GM13977 (cell line): ENCODE data around the gene ATAD3B.
"Not testable (repeated sequence)": the region's sequence is repeated elsewhere in the genome, so short reads cannot be mapped to it uniquely, and the experiment has no call there.

ENCODE experiments used
- DNase-seq: peaks from one replicate; pipeline ENCODE4 v3.0.0; 2012; ENCODE audit warnings: low spot score
- in situ Hi-C: fragments of 300-500 bp; cut with MboI; formaldehyde crosslinking; loops from one replicate; pipeline ENCODE4 v1.12.0; 2022; ENCODE audit warnings: low sequenced_read_pairs, low pct_unique_long_range_greater_than_20kb, mixed read lengths, inconsistent platforms; ENCODE audit not compliant: unreplicated experiment
- TF ChIP-seq, protein P1 (sequence below): IDR thresholded peaks from 2 replicates; pipeline ENCODE4 v1.5.1; 2012; ENCODE audit warnings: mild to moderate bottlenecking, control low read depth; ENCODE audit not compliant: insufficient read depth; ENCODE audit errors: extremely low read depth, missing control alignments

The ATAD3B gene

DNA sequence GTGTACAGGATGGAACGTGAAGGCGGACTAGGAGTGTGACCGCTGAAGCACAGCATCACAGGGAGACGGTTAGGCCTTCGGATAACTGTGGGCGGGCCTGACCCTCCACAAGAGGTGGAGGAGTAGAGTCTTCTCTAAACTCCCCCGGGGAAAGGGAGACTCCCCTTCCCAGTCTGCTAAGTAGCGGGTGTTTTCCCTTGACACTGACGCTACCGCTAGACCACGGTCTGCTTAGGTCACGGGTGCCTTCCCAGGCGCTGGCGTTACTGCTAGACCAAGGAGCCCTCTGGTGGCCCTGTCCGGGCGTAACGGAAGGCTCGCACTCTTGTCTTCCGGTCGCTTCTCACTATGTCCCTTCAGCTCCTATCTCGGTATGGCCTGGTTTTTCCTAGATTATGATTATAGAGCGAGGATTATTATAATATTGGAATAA lies 33.8 kb downstream of the ATAD3B start:
- in situ Hi-C loops, DNase-seq: not testable (repeated sequence)
- TF ChIP-seq, protein P1, sequence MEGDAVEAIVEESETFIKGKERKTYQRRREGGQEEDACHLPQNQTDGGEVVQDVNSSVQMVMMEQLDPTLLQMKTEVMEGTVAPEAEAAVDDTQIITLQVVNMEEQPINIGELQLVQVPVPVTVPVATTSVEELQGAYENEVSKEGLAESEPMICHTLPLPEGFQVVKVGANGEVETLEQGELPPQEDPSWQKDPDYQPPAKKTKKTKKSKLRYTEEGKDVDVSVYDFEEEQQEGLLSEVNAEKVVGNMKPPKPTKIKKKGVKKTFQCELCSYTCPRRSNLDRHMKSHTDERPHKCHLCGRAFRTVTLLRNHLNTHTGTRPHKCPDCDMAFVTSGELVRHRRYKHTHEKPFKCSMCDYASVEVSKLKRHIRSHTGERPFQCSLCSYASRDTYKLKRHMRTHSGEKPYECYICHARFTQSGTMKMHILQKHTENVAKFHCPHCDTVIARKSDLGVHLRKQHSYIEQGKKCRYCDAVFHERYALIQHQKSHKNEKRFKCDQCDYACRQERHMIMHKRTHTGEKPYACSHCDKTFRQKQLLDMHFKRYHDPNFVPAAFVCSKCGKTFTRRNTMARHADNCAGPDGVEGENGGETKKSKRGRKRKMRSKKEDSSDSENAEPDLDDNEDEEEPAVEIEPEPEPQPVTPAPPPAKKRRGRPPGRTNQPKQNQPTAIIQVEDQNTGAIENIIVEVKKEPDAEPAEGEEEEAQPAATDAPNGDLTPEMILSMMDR, result peak; percentile 36

DNA sequence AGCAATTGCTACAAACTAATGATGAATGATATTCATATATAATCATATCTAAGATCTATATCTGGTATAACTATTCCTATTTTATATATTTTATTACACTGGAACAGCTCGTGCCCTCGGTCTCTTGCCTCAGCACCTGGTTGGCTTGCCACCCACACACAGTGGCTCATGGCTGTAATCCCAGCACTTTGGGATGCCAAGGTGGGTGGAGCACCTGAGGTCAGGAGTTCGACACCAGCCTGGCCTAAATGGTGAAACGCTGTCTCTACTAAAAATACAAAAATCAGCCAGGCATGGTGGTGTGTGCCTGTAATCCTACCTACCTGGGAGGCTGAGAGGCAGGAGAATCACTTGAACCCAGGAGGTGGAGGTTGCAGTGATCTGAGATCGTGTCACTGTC lies 34.2 kb downstream of the ATAD3B start:
- in situ Hi-C loops, DNase-seq: not testable (repeated sequence)

DNA sequence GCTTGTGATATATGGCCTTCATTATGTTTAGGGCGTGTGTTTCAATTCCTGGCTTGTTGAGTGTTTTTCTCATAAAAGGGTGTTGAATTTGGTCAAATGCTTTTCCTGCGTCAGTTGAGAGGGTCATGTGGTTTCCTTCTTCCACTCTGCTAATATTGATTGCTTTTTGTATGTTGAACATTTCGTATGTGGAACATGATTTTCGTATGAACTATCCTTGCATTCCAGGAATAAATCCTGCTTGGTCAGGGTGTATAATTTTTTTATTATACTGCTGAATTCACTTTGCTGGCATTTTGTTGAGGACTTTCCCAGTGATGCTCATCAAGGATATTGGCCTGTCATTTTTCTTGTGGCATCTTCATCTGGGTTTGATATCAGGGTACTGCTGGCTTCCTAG lies 35.7 kb downstream of the ATAD3B start:
- no peak for DNase-seq
- TF ChIP-seq, protein P1, result no peak
- in situ Hi-C loops, result no loop called here

DNA sequence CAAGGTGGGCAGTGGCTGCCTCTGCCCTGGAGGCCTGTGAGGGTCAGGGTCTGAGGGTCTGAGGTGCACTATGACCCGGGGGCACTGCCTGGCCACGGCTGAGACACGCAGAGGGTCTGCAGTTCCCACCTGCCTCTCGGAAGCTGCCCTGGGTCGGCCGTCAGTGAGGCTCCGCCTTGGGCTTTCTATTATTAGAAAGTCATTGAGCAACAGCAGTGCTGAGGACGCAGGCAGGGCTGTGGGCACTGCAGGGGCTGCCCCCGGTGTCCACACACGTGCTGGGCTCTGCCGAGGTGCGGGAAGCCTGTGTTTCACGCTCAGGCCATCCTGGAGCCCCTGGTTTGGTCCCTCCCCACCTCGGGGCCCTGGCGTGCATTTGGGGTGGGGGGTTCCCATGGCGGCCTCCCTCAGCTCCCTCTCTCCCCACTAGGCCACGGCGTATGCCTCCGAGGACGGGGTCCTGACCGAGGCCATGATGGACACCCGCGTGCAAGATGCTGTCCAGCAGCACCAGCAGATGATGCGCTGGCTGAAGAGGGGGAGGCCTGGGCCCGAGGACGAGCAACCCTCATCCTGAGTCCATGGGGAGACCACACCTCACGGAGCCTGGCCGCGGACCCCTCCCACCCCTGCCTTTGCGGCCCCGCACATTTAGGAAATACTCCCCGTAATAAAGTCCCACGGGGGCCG lies 37.4 kb downstream of the ATAD3B start:
- DNase-seq, in situ Hi-C loops: not testable (repeated sequence)

DNA sequence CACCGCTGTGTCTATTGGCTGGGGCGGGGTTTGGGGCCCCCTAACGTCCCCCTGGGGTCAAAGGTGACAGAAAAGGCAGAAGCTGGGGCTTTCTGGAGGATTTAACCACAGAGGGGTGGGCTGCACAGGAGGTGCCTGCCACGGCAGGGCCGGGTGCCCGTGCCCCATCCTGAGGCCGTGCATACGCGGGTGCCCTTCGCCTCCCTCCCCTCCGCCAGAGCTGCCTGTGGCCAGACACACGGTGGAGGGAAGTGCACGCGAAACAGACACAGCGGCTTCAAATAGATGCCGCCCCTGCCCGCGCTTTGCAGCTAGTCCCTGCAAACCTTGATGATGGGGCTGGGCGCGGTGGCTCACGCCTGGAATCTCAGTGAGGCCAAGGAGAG lies 37.9 kb downstream of the ATAD3B start:
- DNase-seq, in situ Hi-C loops: not testable (repeated sequence)

DNA sequence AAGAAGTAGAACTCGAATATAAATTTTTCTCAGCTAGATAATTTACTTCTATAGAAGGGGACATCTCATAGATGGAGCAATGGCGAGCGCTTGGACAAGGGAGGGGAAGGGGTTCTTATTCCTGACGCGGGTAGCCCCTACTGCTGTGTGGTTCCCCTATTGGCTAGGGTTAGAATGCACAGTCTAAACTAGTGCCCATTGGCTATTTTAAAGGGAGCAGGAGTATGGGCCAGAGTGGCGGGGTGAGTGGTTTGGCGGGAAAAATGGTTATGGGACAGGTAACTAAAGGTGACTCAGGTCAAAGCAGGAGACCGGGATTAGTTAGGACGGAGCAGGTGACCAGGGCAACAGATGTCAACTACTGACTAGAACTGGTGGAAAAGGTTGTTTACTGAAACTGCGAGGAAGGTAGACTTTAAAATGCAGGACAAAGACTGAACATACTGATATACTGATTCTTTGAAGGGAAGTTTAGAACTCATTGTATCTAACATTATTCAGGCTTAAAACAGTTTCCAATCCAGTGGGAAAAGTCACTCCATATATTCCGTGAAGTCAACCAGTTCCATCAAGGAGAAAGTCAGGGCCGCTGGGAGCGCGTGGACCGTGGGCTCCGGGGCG lies 39.5 kb downstream of the ATAD3B start:
- DNase-seq, result no peak
- in situ Hi-C loops, result no loop called here
- TF ChIP-seq, protein P1, result no peak

DNA sequence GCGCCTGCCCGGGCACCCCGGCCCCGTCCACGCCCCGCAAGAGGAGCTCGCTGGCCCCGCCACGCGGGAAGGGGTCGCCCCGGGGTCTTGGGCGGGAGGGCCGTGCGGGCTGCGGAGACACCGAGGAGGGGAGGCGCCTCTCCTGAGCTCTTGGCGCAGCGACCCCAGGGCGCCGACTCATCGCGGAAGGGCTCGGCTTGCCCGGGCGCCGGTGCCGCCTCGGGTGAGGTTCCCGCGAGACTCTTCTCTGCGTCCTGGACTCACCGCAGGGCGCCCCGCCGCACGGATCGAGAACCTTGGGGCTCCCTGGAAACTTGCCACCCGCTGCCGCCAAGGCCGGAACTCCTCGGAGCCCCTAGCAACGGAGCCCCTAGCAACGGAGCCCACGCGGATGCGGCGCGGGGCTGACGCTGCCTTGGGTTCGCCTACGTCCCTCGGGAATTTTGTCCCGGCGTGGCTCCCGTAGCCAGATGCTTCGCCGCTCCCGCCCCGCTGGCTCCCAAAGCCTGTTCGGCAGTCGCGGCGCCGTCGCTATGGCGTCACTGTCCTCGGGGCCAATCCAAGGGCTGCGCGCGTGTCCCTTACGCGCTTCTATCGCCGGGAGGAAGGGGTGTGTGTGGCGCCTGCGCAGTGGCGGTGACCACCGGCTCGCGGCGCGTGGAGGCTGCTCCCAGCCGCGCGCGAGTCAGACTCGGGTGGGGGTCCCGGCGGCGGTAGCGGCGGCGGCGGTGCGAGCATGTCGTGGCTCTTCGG lies 40.1 kb downstream of the ATAD3B start, which contains the start of gene ATAD3A:
TSS of gene ATAD3A (plus strand) at position 630 of the 753 bp plus-strand sequence. CDS start at position 737, 107 bp downstream.
- TF ChIP-seq, protein P1, result no peak
- DNase-seq, result peak; percentile 99
- in situ Hi-C loops, result no loop called here

DNA sequence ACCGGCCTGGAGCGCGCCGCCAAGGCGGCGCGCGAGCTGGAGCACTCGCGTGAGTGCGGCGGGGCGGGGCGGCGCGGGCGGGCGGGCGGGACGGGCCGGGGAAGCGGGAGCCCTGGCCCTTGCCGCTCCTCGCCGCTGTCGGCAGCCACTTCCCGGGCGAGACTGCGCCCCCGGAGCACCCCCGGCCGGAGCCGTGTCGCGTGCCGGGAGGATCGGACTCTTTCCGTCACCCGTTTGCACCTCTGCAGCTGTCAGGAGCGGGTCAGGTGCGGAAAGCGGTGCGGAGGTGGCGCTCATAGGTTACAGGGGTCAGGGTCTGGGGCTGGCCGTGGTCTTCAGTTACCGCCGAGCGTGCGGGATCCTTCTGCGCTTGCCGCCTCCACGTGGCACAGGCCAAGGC lies 40.9 kb downstream of the ATAD3B start:
- DNase-seq, result not testable (repeated sequence)

DNA sequence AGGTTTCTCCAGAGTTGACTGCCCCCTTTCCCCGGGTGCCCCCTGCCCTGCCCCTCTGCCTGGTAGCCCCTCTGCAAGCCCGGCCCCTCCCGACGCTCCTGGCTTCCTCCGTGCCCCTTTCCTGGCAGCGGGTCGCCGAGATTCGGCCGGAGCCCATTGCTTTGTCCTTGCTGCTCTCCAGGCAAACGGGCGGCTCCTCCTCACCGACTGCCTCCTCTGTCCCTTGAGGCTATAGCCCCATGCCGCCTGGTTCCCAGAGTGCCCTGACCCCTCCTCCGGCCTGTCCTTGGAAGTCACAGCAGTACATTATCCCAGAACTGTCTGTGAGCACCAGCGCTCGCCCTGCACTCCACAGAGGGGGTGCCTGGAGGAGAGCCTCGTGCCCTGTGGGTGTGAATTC lies 42.1 kb downstream of the ATAD3B start:
- in situ Hi-C loops, result not testable (repeated sequence)

More for the DNA sequence above, 40.9 kb downstream of the ATAD3B start:
- in situ Hi-C loops, result not testable (repeated sequence)

DNA sequence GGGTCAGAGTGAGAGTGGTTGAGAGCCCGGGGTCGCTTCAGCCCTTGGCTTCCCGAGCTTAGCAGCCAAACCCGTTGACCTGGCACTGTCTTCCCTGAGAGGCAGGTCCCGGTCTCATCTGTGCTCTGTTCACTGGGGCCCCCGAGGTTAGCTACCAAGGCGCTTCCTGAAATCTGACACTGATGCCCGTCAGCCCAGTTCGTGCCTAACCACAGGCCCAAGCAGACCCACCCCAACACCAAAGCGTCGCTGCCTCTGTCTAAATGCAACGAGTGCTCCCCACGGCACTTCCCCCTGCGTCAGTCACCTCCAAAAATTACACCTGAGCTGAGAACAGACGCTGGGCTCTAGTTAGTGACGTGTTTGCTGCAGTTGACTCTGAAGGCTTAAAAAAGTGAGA lies 42.8 kb downstream of the ATAD3B start:
- in situ Hi-C loops, DNase-seq: not testable (repeated sequence)

More for the DNA sequence above, 42.1 kb downstream of the ATAD3B start:
- not testable (repeated sequence) for DNase-seq

DNA sequence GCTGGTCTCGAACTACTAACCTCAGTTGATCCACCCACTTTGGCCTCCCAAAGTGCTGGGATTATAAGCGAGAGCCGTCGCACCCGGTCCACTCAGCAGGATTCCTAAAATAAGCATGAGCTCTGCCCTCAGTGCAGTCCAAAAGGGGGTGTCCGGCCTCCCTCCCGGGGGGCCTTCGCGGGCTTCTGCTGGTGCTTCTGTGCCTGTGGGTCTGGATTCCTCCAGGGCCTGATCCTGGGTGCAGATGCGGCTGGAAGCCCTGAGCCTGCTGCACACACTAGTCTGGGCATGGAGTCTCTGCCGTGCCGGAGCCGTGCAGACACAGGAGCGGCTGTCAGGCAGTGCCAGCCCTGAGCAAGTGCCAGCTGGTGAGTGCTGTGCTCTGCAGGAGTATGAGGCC lies 45.4 kb downstream of the ATAD3B start:
- DNase-seq, in situ Hi-C loops: not testable (repeated sequence)
